Measurements from ENCODE around the gene KMT2A.

DNA sequence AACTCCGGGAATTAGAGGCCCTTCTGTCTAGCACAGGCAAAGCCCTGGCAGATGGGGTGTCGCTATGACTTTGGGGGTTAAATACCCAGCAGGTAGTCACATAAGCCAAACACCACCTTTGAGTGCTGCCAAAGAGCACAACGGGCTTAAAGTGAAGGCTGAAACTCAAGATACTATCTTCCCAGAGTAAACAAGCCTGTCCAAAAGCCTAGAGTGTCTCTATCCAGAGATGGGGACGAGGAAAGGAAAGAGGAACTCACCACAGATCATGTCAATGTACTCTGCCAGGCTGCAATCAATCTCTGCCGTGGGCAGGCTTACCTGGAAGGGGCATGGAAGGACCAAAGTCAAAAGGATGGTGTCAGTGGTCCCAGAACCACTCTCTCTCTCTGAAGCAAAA, 109.2 kb downstream of the KMT2A start:
- no peak for TF ChIP-seq CTCF (IDR thresholded peaks at IDR 0.05)
- no peak for TF ChIP-seq POLR2A (IDR thresholded peaks at IDR 0.05)
- no peak for TF ChIP-seq POLR2AphosphoS5 (IDR thresholded peaks at IDR 0.05)
